A549 (cell line): ENCODE results near the gene FASLG. TPM values are rescaled to one million over a fixed set of nuclear protein-coding genes. Genes with fewer than 3 reads are reported as not detected.

Experiments
- ATAC-seq, 2 experiments: fragments of 200-7000 bp in 1 of 2; fragments of >200 bp in 1 of 2; cut with Nextera tagmentation in 1 of 2; cut with Tn5 transposase in 1 of 2; 3 replicates each; pipeline versions ENCODE4 v1.8.0 to v1.9.1; 2018 to 2020; ENCODE audit warnings: mild to moderate bottlenecking in 1 of 2, moderate library complexity in 1 of 2
- CTCF ChIA-PET: fragments of 300-600 bp; sonication (Branson Sonifier 250); formaldehyde crosslinking; extraction: SDS; loops from one replicate; lab custom pipeline; 2021; ENCODE audit warnings: antibody characterized with exemption, inconsistent platforms; lab: Yijun Ruan, JAX
- POLR2A ChIA-PET: fragments of 350-600 bp; formaldehyde crosslinking; extraction: SDS; loops from one replicate; lab custom pipeline; 2021; ENCODE audit warnings: antibody characterized with exemption, inconsistent platforms; lab: Yijun Ruan, JAX
- DNase-seq, 2 experiments: peaks; one replicate each; pipeline versions ENCODE4 v3.0.0 to v3.0.0-alpha.2; 2011 to 2016; ENCODE audit warnings: low read depth in 1 of 2, low spot score in 1 of 2
- FAIRE-seq: peaks from 2 replicates; lab custom pipeline; 2011; peaks lifted over from hg19 to GRCh38; lab: Jason Lieb, UNC
- H3K27ac ChIP-seq, 2 experiments: fragments of >200 bp; sonication (Bioruptor Twin); formaldehyde crosslinking; 3 replicates each; pipeline ENCODE4 v1.5.1; 2016 to 2017
- H3K4me1 ChIP-seq: fragments of >200 bp; sonication (Bioruptor Twin); formaldehyde crosslinking; 3 replicates; pipeline ENCODE4 v1.6.1; 2016
- H3K4me2 ChIP-seq: fragments of >200 bp; sonication (Bioruptor Twin); formaldehyde crosslinking; 3 replicates; pipeline ENCODE4 v1.6.1; 2016
- H3K4me3 ChIP-seq: fragments of >200 bp; sonication (Bioruptor Twin); formaldehyde crosslinking; 3 replicates; pipeline ENCODE4 v1.5.1; 2016
- H3K9me3 ChIP-seq: fragments of >200 bp; sonication (Bioruptor Twin); formaldehyde crosslinking; 3 replicates; pipeline ENCODE4 v1.6.1; 2016
- BCL3 ChIP-seq: fragments of >200 bp; sonication (Bioruptor Twin); formaldehyde crosslinking; IDR thresholded peaks from 3 replicates; pipeline ENCODE4 v1.6.1; 2016
- BHLHE40 ChIP-seq: IDR thresholded peaks from 2 replicates; pipeline ENCODE4 v1.6.1; 2012; ENCODE audit warnings: low read depth, low read length, inconsistent platforms
- CBX8 ChIP-seq: fragments of 200-600 bp; sonication (generic); IDR thresholded peaks from 2 replicates; pipeline ENCODE4 v1.6.1; 2016
- CHD2 ChIP-seq: fragments of 150-350 bp; IDR thresholded peaks from 2 replicates; pipeline ENCODE4 v1.6.1; 2014; ENCODE audit warnings: low read length; ENCODE audit not compliant: partially characterized antibody
- CHD4 ChIP-seq: fragments of 200-600 bp; sonication (generic); IDR thresholded peaks from 2 replicates; pipeline ENCODE4 v1.6.1; 2016; ENCODE audit warnings: antibody characterized with exemption, mild to moderate bottlenecking, borderline replicate concordance
- EHF ChIP-seq: fragments of 250-450 bp; sonication (Bioruptor Pico); IDR thresholded peaks from 2 replicates; pipeline ENCODE4 v1.5.0; 2020; ENCODE audit warnings: mild to moderate bottlenecking
- EP300 ChIP-seq, 2 experiments: fragments of >200 bp; sonication (Bioruptor Twin); formaldehyde crosslinking; IDR thresholded peaks; 2 replicates in 1 of 2; 3 replicates in 1 of 2; pipeline ENCODE4 v1.6.1; 2016 to 2017
- FOSB ChIP-seq: fragments of 250-450 bp; sonication (Bioruptor Pico); IDR thresholded peaks from 2 replicates; pipeline ENCODE4 v1.5.0; 2020; ENCODE audit warnings: mild to moderate bottlenecking, moderate library complexity
- FOXS1 ChIP-seq: fragments of 250-450 bp; sonication (Bioruptor Pico); IDR thresholded peaks from 2 replicates; pipeline ENCODE4 v1.5.0; 2020; ENCODE audit warnings: mild to moderate bottlenecking, moderate library complexity
- GATA3 ChIP-seq: IDR thresholded peaks from 2 replicates; pipeline ENCODE4 v1.6.1; 2012; ENCODE audit warnings: borderline replicate concordance
- HDAC2 ChIP-seq: fragments of 200-600 bp; sonication (generic); IDR thresholded peaks from 2 replicates; pipeline ENCODE4 v1.6.1; 2016
- HES2 ChIP-seq: fragments of >200 bp; sonication (Bioruptor Twin); formaldehyde crosslinking; IDR thresholded peaks from 2 replicates; pipeline ENCODE4 v1.6.1; 2016
- HEYL ChIP-seq: fragments of 250-450 bp; sonication (Bioruptor Pico); IDR thresholded peaks from 2 replicates; pipeline ENCODE4 v1.8.0; 2021; ENCODE audit warnings: mild to moderate bottlenecking, moderate library complexity
- HMGXB4 ChIP-seq: fragments of 250-450 bp; sonication (Bioruptor Pico); IDR thresholded peaks from 2 replicates; pipeline ENCODE4 v1.5.0; 2021; ENCODE audit warnings: mild to moderate bottlenecking, moderate library complexity, borderline replicate concordance
- HOXA7 ChIP-seq: fragments of 250-450 bp; sonication (Bioruptor Pico); IDR thresholded peaks from 2 replicates; pipeline ENCODE4 v1.5.0; 2020; ENCODE audit warnings: mild to moderate bottlenecking, moderate library complexity
- HOXB13 ChIP-seq: fragments of 250-450 bp; sonication (Bioruptor Pico); IDR thresholded peaks from 2 replicates; pipeline ENCODE4 v1.5.0; 2020; ENCODE audit warnings: low read depth, mild to moderate bottlenecking, moderate library complexity
- JUN ChIP-seq, 2 experiments: fragments of >200 bp; sonication (Bioruptor Twin); formaldehyde crosslinking; IDR thresholded peaks; 2 replicates in 1 of 2; 3 replicates in 1 of 2; pipeline ENCODE4 v1.6.1; 2016 to 2017
- JUNB ChIP-seq: fragments of >200 bp; sonication (Bioruptor Twin); formaldehyde crosslinking; IDR thresholded peaks from 2 replicates; pipeline ENCODE4 v1.6.1; 2016
- KDM5A ChIP-seq: fragments of 200-600 bp; sonication (generic); IDR thresholded peaks from 2 replicates; pipeline ENCODE4 v1.6.1; 2016; ENCODE audit warnings: antibody characterized with exemption, mild to moderate bottlenecking
- MAFK ChIP-seq: fragments of 450-650 bp; IDR thresholded peaks from 2 replicates; pipeline ENCODE4 v1.6.1; 2014; ENCODE audit not compliant: partially characterized antibody
- MAX ChIP-seq: IDR thresholded peaks from 2 replicates; pipeline ENCODE4 v1.6.1; 2012
- MAZ ChIP-seq: fragments of 150-350 bp; IDR thresholded peaks from 2 replicates; pipeline ENCODE4 v1.6.1; 2014; ENCODE audit warnings: antibody characterized with exemption, low read depth, low read length, borderline replicate concordance
- MYC ChIP-seq: IDR thresholded peaks from 2 replicates; pipeline ENCODE4 v1.6.1; 2012; ENCODE audit warnings: mild to moderate bottlenecking, inconsistent platforms, low read length, improper control_type of control experiment, borderline replicate concordance
- PBX3 ChIP-seq: IDR thresholded peaks from 2 replicates; pipeline ENCODE4 v1.6.1; 2012
- POLR2A ChIP-seq: IDR thresholded peaks from 2 replicates; pipeline ENCODE4 v1.6.1; 2012; ENCODE audit warnings: mild to moderate bottlenecking, low read length
- POLR2AphosphoS2 ChIP-seq: conservative IDR thresholded peaks from 2 replicates; pipeline ENCODE4 v1.6.1; 2012; ENCODE audit warnings: low read length, improper control_type of control experiment, inconsistent platforms
- RAD21 ChIP-seq, 2 experiments: fragments of >200 bp in 1 of 2; sonication (Bioruptor Twin) in 1 of 2; formaldehyde crosslinking in 1 of 2; IDR thresholded peaks in 1 of 2; conservative IDR thresholded peaks in 1 of 2; 2 replicates in 1 of 2; 3 replicates in 1 of 2; pipeline ENCODE4 v1.6.1; 2012 to 2018; ENCODE audit warnings: inconsistent platforms in 1 of 2
- RARB ChIP-seq: fragments of 250-450 bp; sonication (Bioruptor Pico); IDR thresholded peaks from 2 replicates; pipeline ENCODE4 v1.8.0; 2021; ENCODE audit warnings: mild to moderate bottlenecking, moderate library complexity
- RFX5 ChIP-seq: fragments of 450-650 bp; IDR thresholded peaks from 2 replicates; pipeline ENCODE4 v1.7.1; 2014; ENCODE audit warnings: antibody characterized with exemption, mild to moderate bottlenecking, moderate library complexity
- SMC3 ChIP-seq: fragments of >200 bp; sonication (Bioruptor Twin); formaldehyde crosslinking; IDR thresholded peaks from 3 replicates; pipeline ENCODE4 v1.6.1; 2018; ENCODE audit warnings: inconsistent platforms
- SREBF2 ChIP-seq: fragments of 450-650 bp; IDR thresholded peaks from 2 replicates; pipeline ENCODE4 v1.6.1; 2014; ENCODE audit warnings: mild to moderate bottlenecking, moderate library complexity
- TFCP2L1 ChIP-seq: fragments of 250-450 bp; sonication (Bioruptor Pico); IDR thresholded peaks from 2 replicates; pipeline ENCODE4 v1.5.0; 2021; ENCODE audit warnings: mild to moderate bottlenecking
- WGBS: methylation state at CpG from one replicate; pipeline ENCODE4 v1.1.6; 2017; ENCODE audit errors: missing lambda C conversion rate; 5-methylcytosine and 5-hydroxymethylcytosine counted together
- polyA plus RNA-seq, 4 experiments: library from polyadenylated mRNA; depleted of rRNA in 3 of 4; stranded (reverse); fragments of >200 nt; fragmentation: RNase III in 1 of 4; extraction: RNeasy Plus Mini Kit Qiagen cat#74134 plus additional on column Dnase treatment in 1 of 4; gene quantifications; 2 replicates in 3 of 4; 3 replicates in 1 of 4; pipeline ENCODE4 v1.2.3, GENCODE V29; 2011 to 2017

Gene FASLG
- polyA plus RNA-seq, 2 of the 4 experiments (the other 2 are of a cell fraction), result not detected

- CTCF ChIA-PET, result interaction anchor here (1.2 to 1.3 kb wide), 2 partner anchors 11 to 13 kb away, joined by 3 read pairs; no protein-coding TSS in a partner anchor
- TF ChIP-seq POLR2AphosphoS2 (no peak), JUN (IDR thresholded peaks at IDR 0.05) (no peak), MAFK (no peak), EHF (CRISPR knock-in tag) (no peak), CHD2 (no peak), CBX8 (no peak), MAZ (no peak), HOXB13 (CRISPR knock-in tag) (no peak)
- DNase-seq, result no peak
- FAIRE-seq, result no peak
- H3K4me1 ChIP-seq, result peaks cover 43% of the 10 kb centered on the region
- no peak overlapping the region for H3K4me2 ChIP-seq
- peaks cover 3% of the 10 kb centered on the region; the same call in 1 of the 3 replicates for H3K9me3 ChIP-seq
- no peak for ATAC-seq
- no peak overlapping the region for H3K4me3 ChIP-seq
- WGBS, result 78% methylated on average over 5 of the region's 5 CpGs
- POLR2A ChIA-PET, result no interaction called here
- 0 out of 6 replicates have a peak overlapping the region, but pooled peaks of 1 of the 2 experiments have one; percentile 3 for H3K27ac ChIP-seq
Measured at GRCh38 chr1:172641492-172641891, 17.4 kb upstream of the FASLG start.

GRCh38 chr1:172642970-172643369 lies 15.9 kb upstream of the FASLG start:
- CTCF ChIA-PET, result interaction anchor here (0.6 to 2.2 kb wide), 2 partner anchors 37 to 77 kb away, joined by 4 to 6 read pairs; no protein-coding TSS in a partner anchor
- H3K4me3 ChIP-seq, result no peak overlapping the region
- H3K4me1 ChIP-seq, result peaks cover 40% of the 10 kb centered on the region
- 27% methylated on average over 6 of the region's 6 CpGs for WGBS
- peak overlapping the region; percentile 45 for H3K4me2 ChIP-seq
- ATAC-seq (peak in 1 of 2 experiments; percentile 30; a peak in 2 of 6 replicates), FAIRE-seq (no peak)
- POLR2A ChIA-PET, result no interaction called here
- no peaks in the 10 kb centered on the region for H3K9me3 ChIP-seq
- TF ChIP-seq FOXS1 (CRISPR knock-in tag) (no peak), MAX (peak; percentile 58), MYC (0 out of 2 replicates have a peak, but pooled peaks have one; percentile 14)
- TF ChIP-seq, all 56 proteins: peak for 2
- peak in 1 of 2 experiments; percentile 55 for DNase-seq
- H3K27ac ChIP-seq, result peak overlapping the region; percentile 38 to 74

- no peak for ATAC-seq
Measured at GRCh38 chr1:172646653-172647052, 12.2 kb upstream of the FASLG start.

GRCh38 chr1:172647110-172647564 lies 11.8 kb upstream of the FASLG start:
- CTCF ChIA-PET, result no interaction called here
- WGBS, result 66% methylated on average over 8 of the region's 8 CpGs
- no peak for ATAC-seq
- TF ChIP-seq FOSB (CRISPR knock-in tag), result no peak
- no peak for TF ChIP-seq BCL3
- TF ChIP-seq HMGXB4 (CRISPR knock-in tag), result no peak
- no peak for TF ChIP-seq GATA3
- no peak for TF ChIP-seq HEYL
- TF ChIP-seq HOXA7 (CRISPR knock-in tag), result no peak
- TF ChIP-seq PBX3, result no peak
- no peak for TF ChIP-seq RFX5
- no peak for TF ChIP-seq TFCP2L1 (CRISPR knock-in tag)
- no peak for TF ChIP-seq SREBF2

More at GRCh38 chr1:172646653-172647052, 12.2 kb upstream of the FASLG start:
- POLR2A ChIA-PET, result no interaction called here
- no peak for DNase-seq
- Histone ChIP-seq H3K27ac (no peak overlapping the region), H3K9me3 (no peaks in the 10 kb centered on the region), H3K4me1 (peaks cover 22% of the 10 kb centered on the region), H3K4me2 (no peak overlapping the region), H3K4me3 (no peak overlapping the region)
- TF ChIP-seq KDM5A (no peak), EHF (CRISPR knock-in tag) (no peak), JUN (IDR thresholded peaks at IDR 0.05) (no peak), TFCP2L1 (CRISPR knock-in tag) (no peak), HOXB13 (CRISPR knock-in tag) (no peak), HES2 (no peak), BHLHE40 (no peak), EP300 (IDR thresholded peaks at IDR 0.05) (no peak), CBX8 (no peak), RAD21 (conservative IDR thresholded peaks at IDR 0.05 in 1 of 2, IDR thresholded peaks at IDR 0.05 in 1 of 2) (no peak), POLR2A (no peak), HOXA7 (CRISPR knock-in tag) (no peak), HDAC2 (no peak), JUNB (no peak), SMC3 (no peak), FOSB (CRISPR knock-in tag) (no peak), RARB (CRISPR knock-in tag) (no peak), GATA3 (no peak), SREBF2 (no peak), CHD4 (no peak)
- 93% methylated on average over 1 of the region's 1 CpG for WGBS
- CTCF ChIA-PET, result no interaction called here
- FAIRE-seq, result no peak

More at GRCh38 chr1:172647110-172647564, 11.8 kb upstream of the FASLG start:
- no peaks in the 10 kb centered on the region for H3K9me3 ChIP-seq
- no peak overlapping the region for H3K4me3 ChIP-seq
- no peak for FAIRE-seq
- DNase-seq, result no peak
- POLR2A ChIA-PET, result no interaction called here
- H3K27ac ChIP-seq, result no peak overlapping the region
- peaks cover 21% of the 10 kb centered on the region for H3K4me1 ChIP-seq
- H3K4me2 ChIP-seq, result no peak overlapping the region
